GM18520 (cell line): ENCODE measurements around the gene NDUFS8.
"Not testable (repeated sequence)": the region's sequence is repeated elsewhere in the genome, so short reads cannot be mapped to it uniquely, and the experiment has no call there.

Source experiments
- ATAC-seq: cut with Tn5 transposase; IDR thresholded peaks from one replicate; pipeline ENCODE4 v1.9.1; 2021; ENCODE audit not compliant: unreplicated experiment

NDUFS8 gene

DNA sequence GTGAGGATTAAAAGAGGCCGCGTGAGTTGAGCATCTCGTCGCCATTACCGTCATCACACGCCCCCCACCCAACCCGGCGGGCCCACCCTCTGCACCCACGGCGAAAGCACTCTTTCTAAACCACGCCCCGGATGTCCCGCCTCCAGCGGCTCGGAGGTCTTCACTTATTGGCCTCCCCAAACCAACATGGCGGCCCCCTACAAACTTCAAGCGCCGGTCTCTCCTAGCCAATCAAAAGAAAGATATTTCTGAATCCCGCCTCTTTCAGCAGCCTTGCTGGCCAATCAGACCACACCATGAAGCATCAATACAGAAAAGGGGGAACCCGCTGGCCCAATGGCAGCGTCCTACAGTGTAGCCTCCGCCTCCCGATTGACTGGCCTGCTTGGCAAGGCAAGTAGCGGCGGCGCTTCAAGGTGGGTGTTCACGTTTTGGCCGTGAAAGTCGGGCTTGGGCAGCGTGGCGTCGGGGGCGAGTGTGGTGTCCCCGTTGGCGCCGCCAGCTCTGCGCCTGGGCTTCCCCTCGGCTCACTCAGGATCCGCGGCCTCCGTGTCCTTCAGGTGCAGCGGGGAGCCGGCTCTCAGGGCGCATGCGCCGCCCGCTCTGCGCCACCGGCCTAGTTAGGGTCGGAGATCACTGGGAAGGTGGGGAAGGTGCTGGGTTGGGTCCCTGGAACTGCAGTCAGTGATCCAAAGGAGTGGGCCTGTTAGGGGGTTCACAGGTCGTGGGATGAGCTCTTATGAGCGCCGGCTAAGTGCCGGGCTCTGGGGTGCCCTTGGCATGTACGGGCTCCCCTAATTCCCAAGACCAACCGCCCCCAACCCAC lies at the start of gene NDUFS8:
Gene NDUFS8 (plus strand): TSS at position 364 of the 826 bp plus-strand sequence. CDS start 1,471 bp downstream, outside the sequence.
- peak; percentile 96 for ATAC-seq

DNA sequence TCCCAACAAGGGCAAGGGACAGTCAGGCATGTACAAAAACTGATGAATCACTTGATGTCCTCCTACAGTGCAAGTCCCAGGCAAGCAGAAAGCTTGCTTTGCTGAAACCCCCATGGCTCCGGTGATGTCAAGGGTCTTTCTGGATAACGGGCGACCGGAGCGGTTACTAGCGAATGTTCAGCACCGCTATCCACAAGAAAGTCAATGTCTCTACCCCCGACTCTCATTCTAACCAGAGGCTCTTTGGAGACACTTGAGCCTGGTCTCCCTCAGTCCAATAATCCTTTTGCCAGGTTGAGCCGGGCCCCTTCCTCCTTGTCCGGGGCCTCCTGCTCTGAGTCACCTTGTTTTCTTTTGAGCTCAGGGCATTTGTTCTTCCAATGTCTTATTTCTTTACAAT lies 49.3 kb upstream of the NDUFS8 start:
- ATAC-seq: not testable (repeated sequence)

DNA sequence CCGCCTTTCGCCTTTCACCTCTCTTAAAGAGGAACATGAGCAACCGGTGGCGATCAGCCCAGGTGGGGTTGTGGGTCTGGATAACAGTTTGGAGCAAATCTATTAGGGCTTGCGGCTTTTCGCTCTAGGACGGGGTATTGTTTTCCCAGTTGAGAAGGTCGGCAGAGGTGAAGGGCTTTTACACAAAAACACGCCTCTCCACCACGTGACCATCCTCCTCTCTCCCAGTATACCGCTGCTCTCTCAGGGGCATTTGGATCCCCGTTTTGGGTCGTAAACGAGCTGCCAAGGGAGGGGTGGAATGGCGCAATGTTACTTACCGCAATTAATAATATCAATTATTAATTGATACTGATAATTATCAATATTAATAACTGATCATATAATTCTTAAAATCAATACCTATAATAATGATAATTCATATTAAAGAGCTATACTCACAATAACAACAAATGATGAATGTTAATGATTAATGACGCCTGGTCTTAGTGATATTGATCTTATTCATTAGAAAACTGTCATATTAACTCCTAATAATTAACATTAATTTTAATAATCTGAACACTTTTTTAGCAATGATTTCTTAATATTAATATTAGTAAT lies 48.1 kb upstream of the NDUFS8 start:
- not testable (repeated sequence) for ATAC-seq

DNA sequence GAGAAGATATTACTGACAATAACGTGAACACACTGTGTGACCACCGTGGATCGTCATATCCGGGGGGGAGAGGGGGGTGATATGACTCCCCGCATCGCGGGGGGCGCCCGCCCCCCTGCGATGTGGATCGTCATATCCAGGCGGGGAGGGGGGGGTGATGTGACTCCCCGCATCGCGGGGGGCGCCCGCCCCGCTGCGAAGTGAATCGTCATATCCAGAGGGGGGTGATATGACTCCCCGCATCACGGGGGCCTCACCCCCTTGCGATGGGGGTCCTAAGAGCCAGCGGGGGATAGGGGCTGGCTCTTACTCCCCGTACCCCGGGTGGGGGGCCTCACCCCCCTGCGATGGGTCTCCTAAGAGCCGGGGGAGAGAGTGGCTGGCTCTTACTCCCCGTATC lies 46.5 kb upstream of the NDUFS8 start:
- ATAC-seq: no peak

DNA sequence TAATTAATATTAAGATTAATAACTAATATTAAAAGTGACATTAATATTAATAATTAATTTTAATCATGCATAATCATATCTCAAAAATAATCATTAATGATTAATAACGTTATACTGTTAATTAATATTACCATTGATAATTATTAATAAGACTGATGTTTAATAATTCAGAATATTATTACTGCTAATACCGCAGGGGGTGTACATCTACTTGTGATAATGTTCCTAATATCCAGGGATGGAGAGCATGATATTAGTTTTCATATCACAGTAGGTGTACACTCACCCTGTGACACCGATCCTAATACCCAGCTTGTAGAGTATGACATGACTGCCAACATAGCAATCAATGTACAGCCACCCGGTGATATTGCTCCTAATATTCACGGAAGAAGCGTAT lies 45.2 kb upstream of the NDUFS8 start:
- ATAC-seq: not testable (repeated sequence)

DNA sequence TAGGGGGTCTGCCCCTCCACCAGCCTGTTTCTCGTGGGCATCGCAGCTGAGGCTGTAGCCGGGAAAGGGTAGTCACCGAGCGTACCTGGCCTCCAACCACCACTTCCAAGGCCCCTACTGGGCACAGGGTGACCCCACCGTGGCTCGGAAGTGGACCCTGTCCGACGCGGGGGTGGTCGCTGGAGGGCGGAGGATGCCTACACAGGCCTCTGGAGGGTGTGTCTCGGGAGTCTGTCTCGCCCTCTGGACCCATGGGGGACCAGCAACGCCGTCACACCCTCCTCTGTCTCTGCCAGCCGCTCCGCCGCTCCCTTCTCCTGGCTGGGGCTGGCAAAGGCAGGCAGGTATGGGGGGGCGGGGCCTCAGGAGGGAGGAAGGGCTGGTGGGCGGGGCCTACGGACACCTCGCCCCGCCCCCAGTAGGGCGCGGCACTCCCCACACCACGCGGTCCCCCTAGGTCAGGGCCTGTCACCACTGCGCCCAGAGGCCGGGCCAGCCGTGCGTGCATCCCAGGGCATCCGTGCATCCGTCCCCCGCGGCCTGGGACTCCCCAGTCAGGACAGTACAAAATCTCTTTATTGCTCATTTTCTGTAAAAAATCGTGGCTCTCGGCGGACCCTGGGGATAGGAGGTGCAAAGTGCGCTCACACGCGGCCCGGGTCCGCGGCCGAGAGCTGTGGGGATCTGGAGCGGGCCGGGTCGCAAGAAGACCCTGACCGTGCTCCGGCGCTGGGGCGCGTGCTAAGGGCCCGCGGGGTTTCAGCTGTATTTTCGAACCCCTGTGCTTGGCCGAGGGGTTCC lies 39.7 kb upstream of the NDUFS8 start:
- not testable (repeated sequence) for ATAC-seq

DNA sequence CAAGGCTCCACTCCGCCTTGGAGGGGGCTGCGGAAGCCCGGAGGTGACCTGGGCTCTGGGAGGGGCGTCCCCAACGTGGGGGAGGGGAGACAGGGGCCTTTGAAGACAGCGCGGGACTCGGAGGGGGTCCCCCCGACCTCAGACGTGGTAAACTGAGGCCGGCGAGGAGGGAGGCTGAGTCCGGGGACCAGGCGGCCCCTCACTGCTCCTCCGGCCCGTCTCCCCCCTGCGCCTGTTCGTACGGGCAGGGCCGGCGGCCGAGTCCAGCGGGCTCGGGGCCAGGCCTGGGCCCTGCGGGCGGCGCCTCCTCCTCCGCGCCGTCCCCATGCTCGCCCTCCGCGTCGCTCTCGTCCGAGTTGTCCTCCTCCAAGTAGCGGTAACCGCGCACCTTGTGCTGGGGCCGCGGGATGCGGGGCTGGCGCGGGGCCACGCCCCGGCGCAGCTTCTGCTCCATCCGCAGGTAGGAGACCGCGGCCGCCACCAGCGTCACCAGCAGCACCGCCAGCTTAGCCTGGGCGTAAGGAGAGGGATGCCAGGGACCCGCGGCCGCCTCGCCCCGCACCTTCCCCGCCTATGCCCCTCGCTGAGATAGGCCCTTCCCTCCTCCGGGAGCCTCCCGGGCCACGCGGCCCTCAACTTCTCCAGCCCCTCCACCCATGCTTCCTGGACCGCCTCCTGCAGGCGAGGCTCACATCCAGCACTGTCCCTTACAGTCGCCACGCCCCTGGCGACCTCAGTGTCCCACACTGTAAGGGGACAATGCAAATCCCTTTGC lies 38.9 kb upstream of the NDUFS8 start:
- ATAC-seq: not testable (repeated sequence)

DNA sequence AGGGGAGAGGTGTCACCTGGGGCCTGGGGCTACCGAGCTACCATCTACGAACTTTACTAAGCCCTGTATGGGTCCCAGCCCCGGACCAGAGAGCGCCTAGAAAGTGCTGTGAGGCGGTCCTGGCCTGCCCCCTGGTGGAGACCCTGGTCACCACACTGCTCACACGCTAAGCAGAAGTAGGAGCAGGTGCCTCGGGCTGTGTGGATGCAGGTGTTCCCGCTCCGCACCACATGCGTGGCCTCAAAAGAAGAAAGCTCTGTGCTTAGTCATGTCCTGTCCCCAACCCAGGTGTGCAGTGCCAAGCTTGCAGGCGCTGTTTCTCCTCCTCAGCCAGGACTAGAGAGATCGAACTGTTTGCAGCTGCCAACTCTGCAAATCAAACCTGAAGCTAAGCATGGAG lies 36.7 kb upstream of the NDUFS8 start:
- ATAC-seq: not testable (repeated sequence)

DNA sequence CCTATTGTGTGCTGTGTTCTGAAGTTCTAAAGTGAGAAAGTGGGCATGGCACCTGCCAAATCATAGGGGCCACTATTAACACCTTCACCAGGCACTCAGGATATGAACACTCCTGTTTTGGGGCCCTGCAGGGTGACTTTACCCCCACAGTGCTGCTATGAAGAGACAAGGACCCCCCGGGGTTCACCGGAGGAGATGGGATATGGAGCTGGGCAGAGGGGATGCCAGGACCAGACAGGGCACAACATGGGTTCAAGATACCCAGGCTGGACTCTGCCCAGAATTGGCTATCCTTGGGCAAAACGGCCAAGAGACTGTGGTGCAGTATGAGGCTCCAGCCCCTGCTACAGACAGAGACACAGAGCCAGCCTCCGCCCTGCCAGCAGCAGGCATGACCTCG lies 36.1 kb upstream of the NDUFS8 start:
- not testable (repeated sequence) for ATAC-seq

DNA sequence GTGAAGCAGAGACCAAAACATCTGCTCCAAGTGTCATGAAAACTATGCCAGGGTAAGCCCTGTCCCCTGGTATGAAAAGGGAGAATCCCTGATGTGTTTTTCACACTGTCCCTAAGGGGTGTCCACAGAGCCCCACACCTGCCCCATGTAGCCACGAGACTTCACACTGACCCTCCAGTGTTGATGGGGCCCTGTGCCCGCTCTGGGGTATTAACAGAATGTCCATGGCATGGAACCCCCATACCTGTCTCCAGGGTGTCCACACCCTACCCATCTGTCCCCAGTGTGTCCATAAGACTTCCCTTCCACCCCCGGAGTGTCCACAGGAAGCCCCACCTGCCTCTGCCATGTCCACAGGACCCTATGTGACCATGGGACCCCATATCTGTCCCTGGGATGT lies 35.4 kb upstream of the NDUFS8 start:
- ATAC-seq: not testable (repeated sequence)

DNA sequence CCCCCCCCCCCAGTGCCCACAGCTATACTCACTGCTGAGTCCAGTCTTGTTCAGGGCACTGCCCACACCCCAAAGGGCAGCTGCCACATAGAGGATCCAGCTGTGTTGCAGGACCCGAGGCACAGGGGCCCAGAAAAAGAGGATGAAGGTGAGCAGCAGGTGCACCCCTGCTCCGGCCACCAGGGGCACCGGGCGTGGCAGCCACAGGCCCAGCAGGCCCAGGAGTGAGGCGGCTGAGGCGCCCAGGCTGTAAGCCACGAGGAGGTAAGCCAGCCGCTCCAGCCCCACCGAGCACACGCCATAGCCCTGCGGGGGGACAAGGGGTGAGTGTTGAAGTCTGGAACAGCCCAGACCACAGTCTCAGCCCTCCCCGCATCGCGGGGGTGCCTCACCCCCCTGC lies 34.9 kb upstream of the NDUFS8 start:
- ATAC-seq: not testable (repeated sequence)

DNA sequence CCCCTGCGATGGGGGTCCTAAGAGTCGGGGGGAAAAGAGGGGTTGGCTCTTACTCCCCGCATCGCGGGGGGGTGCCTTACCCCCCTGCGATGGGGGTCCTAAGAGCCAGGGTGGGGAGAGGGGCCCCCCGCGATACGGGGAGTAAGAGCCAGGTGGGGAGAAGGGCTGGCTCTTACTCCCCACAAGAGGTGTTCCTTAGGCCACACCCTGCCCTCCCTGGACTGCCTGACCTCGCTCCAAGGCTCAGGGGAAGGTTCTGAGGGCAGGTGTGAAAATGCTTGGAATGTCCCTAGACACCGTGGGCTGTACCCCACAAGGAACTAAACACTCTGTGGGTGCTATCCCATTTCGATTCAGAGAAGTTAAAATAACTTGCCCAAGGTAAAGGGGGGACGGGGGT lies 34.4 kb upstream of the NDUFS8 start:
- ATAC-seq: no peak

DNA sequence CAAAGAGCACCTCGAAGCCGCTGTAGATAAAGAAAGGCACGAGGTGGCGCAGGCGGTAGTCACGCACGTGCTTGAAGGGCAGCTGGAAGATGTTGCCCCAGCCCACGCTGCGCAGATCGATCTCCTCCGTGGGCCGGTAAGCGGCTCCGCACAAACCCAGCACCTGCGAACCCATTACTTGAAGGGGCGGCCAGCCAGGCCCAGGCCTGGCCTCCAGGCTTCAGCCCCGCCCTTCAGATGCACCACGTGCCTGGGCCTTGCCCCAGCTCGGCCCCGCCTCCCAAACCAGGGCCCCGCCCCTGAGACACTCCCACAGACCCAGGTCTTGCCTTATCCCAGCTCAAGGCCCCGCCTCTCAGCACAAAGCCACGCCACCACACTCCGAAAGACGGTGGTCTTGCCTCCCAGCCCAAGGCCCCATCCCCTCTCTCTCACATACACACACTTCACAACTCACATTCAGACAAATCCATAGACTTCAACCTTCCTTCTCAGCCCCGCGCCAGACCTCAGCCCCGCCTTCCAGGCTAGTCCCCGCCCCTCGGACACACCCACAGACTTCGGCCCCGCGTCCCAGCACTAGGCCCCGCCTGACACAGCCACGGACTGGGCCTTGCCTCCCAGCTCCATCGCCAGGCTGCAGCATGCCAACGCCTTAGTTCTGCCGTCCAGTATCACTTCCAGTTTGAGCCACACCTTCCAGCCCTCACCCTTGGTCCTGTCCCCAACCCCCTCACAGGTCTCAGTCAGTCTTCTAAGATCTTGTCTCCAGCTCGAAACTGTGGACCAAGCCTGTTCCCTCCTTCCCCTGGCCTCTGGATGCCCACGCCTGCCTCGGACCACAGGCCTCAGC lies 33.6 kb upstream of the NDUFS8 start:
- ATAC-seq: no peak

DNA sequence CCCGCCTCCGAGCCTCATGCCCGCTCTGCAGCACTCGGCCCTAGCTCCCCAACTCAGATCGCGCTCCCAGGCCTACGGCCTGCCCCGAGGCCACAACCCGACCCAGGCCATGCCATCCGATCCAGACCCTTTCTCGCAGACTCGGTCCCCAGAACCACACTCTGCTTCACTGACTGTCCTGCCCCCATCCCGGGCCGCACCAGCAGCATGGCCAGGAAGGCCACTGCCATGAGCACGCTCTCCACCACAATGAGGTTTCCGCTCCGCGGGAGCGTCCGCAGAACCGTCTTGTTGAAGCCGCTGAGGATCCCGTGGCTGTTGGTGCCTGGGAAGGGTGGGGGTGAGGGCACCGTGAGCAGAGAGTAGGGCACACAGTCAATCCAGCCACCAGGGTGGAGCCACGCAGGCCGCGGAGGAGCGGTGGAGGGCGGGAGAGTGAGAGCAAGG lies 33.0 kb upstream of the NDUFS8 start:
- no peak for ATAC-seq

DNA sequence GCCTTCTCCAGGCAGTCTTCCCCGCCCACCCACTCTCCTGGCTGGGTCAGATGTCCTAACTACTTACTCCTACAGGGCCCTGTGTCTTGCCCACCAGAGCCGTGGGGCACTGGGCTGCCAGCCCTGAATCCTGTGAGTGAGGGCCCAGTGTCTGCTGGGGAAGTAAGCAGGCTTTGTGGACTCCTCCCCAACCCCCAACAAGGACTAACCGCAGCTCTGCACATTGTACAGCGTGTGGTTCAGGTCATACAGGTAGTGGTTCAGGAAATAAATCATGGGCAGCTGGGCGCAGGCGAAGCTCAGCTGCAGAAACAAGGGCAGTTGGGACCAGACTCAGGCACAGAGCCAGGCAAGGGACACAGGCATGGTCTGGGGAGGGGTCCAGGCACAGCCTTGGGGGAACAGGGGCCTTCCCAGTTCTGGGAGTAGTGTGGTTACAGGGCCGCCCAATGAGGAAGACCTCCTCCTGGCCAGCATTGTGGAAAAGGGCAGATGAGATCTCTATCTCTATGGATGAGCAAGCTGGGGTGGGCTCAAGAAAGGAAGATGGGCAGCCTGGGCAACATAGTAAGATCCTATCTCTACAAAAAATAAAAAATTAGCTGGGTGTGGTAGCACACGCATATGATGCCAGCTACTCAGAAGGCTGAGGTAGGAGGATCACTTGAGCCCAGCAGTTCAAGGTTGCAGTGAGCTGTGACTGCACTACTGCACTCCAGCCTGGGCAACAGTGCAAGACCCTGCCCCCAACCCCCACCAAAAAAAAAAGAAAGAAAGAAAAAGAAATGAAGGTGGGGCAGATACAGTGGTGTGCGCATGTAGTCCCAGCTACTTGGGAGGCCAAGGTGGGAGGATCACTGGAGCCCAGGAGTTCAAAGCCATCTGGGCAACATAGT lies 32.1 kb upstream of the NDUFS8 start:
- no peak for ATAC-seq

DNA sequence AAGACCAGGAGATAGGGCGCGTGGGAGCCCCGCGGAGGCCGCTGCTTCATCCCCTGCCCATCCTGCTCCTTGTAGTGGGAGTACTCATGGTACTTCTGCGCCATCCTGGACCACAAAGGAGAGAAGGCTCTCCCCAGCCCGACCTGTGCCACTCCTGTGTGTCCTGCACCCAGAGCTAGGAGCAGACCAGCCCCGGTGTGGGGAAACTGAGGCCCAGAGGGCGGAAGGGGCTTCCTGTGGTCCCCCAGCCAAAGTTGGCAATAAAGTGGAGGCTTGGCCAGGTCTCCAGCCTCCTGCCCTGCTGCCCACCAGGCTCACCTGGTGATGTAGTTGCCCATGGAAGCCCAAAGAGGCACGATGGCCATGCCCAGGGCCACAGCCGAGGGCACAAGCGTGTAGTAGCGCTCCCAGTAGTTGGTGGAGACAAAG lies 31.3 kb upstream of the NDUFS8 start:
- ATAC-seq: no peak

DNA sequence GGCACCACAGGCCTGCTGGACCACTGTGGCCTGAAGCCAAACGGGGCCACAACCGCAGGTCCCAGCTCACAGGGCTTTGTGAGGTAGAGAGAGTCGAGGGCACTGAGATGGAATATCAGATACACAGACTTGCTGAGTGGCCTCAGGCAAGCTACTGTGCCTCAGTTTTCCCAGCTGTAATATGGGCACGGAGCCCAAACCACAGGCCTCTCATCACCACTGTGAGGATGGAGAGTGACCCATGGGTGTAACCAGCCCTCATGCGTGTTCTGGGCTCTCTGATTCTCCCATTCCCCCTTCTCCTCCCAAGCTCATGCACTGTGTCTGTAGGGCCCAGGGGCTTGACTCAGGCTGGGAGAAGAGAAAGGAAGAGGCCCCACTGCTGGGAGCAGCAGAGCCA lies 30.8 kb upstream of the NDUFS8 start:
- ATAC-seq: no peak

DNA sequence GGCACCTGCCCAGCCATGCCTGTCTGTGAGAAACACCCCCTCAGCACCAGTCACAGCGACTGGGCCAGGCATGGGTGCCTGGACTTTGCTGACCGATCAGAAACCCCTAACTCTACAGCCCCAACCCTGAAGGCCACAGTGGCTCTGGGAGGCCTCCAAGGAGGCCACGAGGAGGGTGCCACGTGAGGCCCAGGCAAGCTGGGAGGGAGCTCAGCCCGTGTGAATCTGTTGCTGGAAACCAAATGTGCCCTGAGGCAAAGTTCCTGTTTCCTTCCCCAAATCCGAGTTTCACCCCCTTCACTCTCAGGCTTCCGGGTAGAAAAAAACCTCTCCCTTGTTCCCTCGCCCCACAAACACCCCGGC lies 27.9 kb upstream of the NDUFS8 start:
- ATAC-seq: no peak
